NB4 (cell line): ENCODE measurements around the gene PDGFB.

Source experiments
- DNase-seq: peaks from one replicate; pipeline ENCODE4 v3.0.0; 2010; ENCODE audit warnings: low read depth
- H3K4me3 ChIP-seq: one replicate; pipeline ENCODE4 v1.5.1; 2011; ENCODE audit warnings: mild to moderate bottlenecking, low read depth, low read length, moderate library complexity
- MAX ChIP-seq: IDR thresholded peaks from 2 replicates; pipeline ENCODE4 v1.6.1; 2011; ENCODE audit warnings: low read depth, low read length
- MYC ChIP-seq: IDR thresholded peaks from 2 replicates; pipeline ENCODE4 v1.6.1; 2011; ENCODE audit warnings: low read depth, low read length
- POLR2A ChIP-seq: IDR thresholded peaks from 2 replicates; pipeline ENCODE4 v1.6.1; 2011; ENCODE audit warnings: mild to moderate bottlenecking; ENCODE audit not compliant: insufficient read length; ENCODE audit errors: extremely low read depth
- TF ChIP-seq, protein P1 (sequence below): IDR thresholded peaks from one replicate; pipeline ENCODE4 v1.5.1; 2012; ENCODE audit warnings: low read depth, low read length

PDGFB gene

GRCh38 chr22:39188809-39189208 is 56.0 kb downstream of the PDGFB start:
- no peak for DNase-seq
- no peak overlapping the region for H3K4me3 ChIP-seq
- TF ChIP-seq MYC (no peak), POLR2A (no peak), MAX (no peak)
- TF ChIP-seq, protein P1, sequence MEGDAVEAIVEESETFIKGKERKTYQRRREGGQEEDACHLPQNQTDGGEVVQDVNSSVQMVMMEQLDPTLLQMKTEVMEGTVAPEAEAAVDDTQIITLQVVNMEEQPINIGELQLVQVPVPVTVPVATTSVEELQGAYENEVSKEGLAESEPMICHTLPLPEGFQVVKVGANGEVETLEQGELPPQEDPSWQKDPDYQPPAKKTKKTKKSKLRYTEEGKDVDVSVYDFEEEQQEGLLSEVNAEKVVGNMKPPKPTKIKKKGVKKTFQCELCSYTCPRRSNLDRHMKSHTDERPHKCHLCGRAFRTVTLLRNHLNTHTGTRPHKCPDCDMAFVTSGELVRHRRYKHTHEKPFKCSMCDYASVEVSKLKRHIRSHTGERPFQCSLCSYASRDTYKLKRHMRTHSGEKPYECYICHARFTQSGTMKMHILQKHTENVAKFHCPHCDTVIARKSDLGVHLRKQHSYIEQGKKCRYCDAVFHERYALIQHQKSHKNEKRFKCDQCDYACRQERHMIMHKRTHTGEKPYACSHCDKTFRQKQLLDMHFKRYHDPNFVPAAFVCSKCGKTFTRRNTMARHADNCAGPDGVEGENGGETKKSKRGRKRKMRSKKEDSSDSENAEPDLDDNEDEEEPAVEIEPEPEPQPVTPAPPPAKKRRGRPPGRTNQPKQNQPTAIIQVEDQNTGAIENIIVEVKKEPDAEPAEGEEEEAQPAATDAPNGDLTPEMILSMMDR, result no peak

DNA sequence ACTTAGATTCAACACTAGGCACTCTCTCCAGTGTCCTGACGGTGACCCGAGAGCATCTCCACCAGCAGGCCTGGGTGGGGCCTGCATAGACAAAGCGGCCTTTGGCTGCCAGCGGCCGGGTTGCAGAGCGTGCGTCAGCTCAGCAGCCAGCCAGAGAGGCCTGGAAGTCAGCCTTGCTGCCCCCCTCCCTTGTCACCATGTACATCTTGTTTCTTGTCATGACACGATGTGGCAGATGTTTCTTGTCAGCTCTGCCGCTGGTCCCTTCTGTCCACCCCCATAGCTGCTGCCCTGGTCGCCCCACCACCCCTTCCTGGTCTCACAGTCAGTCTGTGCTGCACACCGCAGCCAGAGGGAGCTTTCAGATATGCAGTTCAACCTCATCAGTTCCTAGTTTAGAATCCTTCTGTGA is 59.2 kb downstream of the PDGFB start:
- no peak for TF ChIP-seq POLR2A
- no peak for TF ChIP-seq MAX
- H3K4me3 ChIP-seq, result no peak overlapping the region
- DNase-seq, result no peak

DNA sequence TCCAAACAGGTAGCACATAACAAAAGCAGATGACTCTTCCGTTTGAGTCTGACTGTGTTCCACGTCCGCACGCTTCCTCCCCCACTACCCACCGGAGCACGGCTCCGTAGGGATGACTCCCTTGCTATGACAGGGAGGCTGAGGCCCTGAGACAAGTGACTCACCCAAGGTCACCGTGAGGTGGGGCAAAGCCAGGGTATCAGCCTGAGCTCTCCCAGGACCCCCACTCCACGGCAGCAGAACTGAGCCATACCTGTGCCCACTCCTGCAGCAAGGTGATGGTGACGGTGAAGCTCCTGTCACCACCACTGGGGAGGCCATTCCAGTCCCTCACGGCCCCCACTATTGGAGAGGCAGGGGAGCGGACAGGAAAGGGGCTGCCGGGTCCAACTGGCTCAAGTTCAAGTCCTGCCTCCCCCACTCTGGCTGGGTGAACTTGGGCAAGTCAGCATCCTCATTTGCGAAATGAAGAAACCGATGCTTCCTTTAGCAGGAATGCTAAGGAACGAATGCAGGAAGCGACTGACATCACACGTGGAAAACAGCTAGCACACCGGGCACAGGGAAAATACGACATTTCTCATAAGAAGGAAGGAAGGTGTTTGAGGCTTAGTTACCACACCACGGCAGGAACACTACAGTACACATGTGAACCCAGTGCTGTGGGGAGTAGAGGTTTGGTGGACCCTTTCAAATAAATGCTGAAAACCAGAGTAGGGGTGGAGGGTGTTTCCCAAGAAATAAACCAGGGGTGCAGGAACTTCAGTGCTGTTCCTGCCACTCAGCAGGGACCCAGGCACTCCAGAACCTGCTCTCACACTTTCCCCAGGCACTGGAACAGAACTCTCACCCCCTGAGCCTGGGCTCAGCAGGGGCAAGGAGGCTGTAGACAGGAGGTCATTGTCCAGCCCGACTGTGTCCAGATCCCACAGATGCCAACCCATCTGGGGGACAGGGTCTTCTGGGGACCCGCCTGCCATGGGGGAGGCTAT is 59.9 kb downstream of the PDGFB start:
- no peak for DNase-seq
- TF ChIP-seq MYC, result no peak
- TF ChIP-seq MAX, result no peak
- TF ChIP-seq, protein P1, result no peak
- TF ChIP-seq POLR2A, result no peak
- H3K4me3 ChIP-seq, result no peak overlapping the region

DNA sequence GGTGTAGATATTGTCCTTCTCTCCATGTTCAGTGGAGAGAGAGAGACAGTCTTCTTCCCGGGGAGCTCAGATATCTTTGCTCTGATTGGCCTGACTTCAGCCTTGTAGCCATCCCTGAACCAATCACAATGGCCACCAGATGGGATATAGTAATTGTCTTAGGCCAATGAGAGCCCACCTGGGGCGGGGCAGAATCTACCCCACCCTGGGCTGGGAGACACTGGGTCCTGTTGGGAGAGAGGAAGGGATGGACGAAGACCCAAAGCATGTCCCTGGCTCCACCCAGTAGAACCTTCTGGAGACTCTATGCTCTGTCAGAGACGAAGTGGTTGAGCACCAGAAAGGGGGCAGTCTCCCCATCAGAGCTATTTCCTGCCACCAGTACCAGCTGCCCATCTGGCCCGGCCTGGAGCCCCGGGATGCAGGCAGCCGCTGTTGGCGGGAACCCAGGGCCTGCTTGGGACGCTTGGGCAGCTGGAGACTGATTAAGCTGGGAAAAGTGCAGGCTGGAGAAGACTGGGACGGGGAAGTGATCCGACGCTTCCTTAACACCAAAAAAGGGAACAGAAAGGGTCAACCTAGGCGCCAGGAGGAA is 60.7 kb downstream of the PDGFB start:
- DNase-seq, result no peak
- TF ChIP-seq MYC (no peak), MAX (no peak), POLR2A (no peak)
- TF ChIP-seq, protein P1, result no peak
- no peak overlapping the region for H3K4me3 ChIP-seq

GRCh38 chr22:39182478-39183030 is 62.2 kb downstream of the PDGFB start:
- TF ChIP-seq, protein P1, result no peak
- TF ChIP-seq POLR2A, result no peak
- no peak for TF ChIP-seq MAX
- no peak for TF ChIP-seq MYC
- DNase-seq, result peak; percentile 55
- no peak overlapping the region for H3K4me3 ChIP-seq
